GM12801 (cell line): ENCODE data around the gene TPST2.

Experiments used
- CTCF ChIP-seq: IDR thresholded peaks from one replicate; pipeline ENCODE4 v1.5.1; 2011; ENCODE audit warnings: control low read depth; ENCODE audit not compliant: insufficient read length; ENCODE audit errors: extremely low read depth

Gene TPST2

GRCh38 chr22:26545385-26545784, 44.5 kb downstream of the TPST2 start:
- TF ChIP-seq CTCF, result no peak

- no peak for TF ChIP-seq CTCF
Observed at GRCh38 chr22:26544489-26544888, 45.4 kb downstream of the TPST2 start.

- no peak for TF ChIP-seq CTCF
Observed at GRCh38 chr22:26542831-26543230, 47.1 kb downstream of the TPST2 start.

- no peak for TF ChIP-seq CTCF
Observed at GRCh38 chr22:26541167-26541819, 48.6 kb downstream of the TPST2 start.

GRCh38 chr22:26540119-26540518, 49.8 kb downstream of the TPST2 start:
- no peak for TF ChIP-seq CTCF

GRCh38 chr22:26536762-26537134, 53.2 kb downstream of the TPST2 start:
- no peak for TF ChIP-seq CTCF

- no peak for TF ChIP-seq CTCF
Observed at GRCh38 chr22:26536056-26536761, 53.7 kb downstream of the TPST2 start.
